ENCODE measurements around the gene EGR2. TPM values are rescaled to one million over a fixed set of nuclear protein-coding genes. Genes with fewer than 3 reads are reported as not detected.
A peak's percentile ranks its signal among the peaks of the same experiment; 100 is the strongest.

EGR2 gene
- polyA plus RNA-seq, 2 of the 4 experiments (the other 2 are of a cell fraction): 4.4 TPM; not detected in 1

GRCh38 chr10:62817121-62817765 is 1.1 kb upstream of the EGR2 start:
- H3K9me3 ChIP-seq: no peaks in the 10 kb centered on the region
- H3K4me3 ChIP-seq: peak overlapping the region; percentile 58
- DNase-seq (ENCODE audit: low read depth in 1 of 2, low spot score in 1 of 2) (peak in 1 of 2 experiments; percentile 27), ATAC-seq (peak; percentile 40 to 48), FAIRE-seq (no peak)
- H3K27ac ChIP-seq: peak overlapping the region in 1 of 2 experiments; percentile 55; a peak in 2 of 6 replicates
- 1% methylated on average over 49 of the region's 49 CpGs for WGBS (ENCODE audit: missing lambda C conversion rate)
- TF ChIP-seq RNF2 (IDR thresholded peaks at IDR 0.05; ENCODE audit: borderline replicate concordance, low read depth): 0 out of 2 replicates have a peak, but pooled peaks have one; percentile 16
- TF ChIP-seq NR3C1 (IDR thresholded peaks at IDR 0.05): no peak
- TF ChIP-seq HEYL (CRISPR knock-in tag; IDR thresholded peaks at IDR 0.05): no peak
- H3K4me2 ChIP-seq: peak overlapping the region; percentile 82
- POLR2A ChIA-PET: interaction anchor here (2.5 kb wide), 1 partner anchor 13 kb away, joined by 14 read pairs; the partner anchor contains the start of gene ADO
- H3K4me1 ChIP-seq: peaks cover 18% of the 10 kb centered on the region
- CTCF ChIA-PET: interaction anchor here (0.5 to 6.2 kb wide), 29 partner anchors 8 to 1157 kb away, joined by 3 to 62 read pairs (median 3); no protein-coding TSS in a partner anchor

- ChIA-PET CTCF (interaction anchor here (1.3 to 6.2 kb wide), 5 partner anchors 204 to 378 kb away, joined by 3 to 62 read pairs (median 41); no protein-coding TSS in a partner anchor), POLR2A (interaction anchor here (2.5 kb wide), 1 partner anchor 12 kb away, joined by 14 read pairs; the partner anchor contains the start of gene ADO)
- DNase-seq (ENCODE audit: low read depth in 1 of 2, low spot score in 1 of 2) (no peak), ATAC-seq (no peak), FAIRE-seq (no peak)
- Histone ChIP-seq H3K4me1 (peaks cover 18% of the 10 kb centered on the region), H3K4me2 (peak overlapping the region; percentile 82), H3K9me3 (no peaks in the 10 kb centered on the region), H3K27ac (no peak overlapping the region), H3K4me3 (peak overlapping the region; percentile 58)
- WGBS (ENCODE audit: missing lambda C conversion rate): 2% methylated on average over 2 of the region's 2 CpGs
- TF ChIP-seq BCL3 (IDR thresholded peaks at IDR 0.05): no peak
- no peak for TF ChIP-seq RAD21 (conservative IDR thresholded peaks at IDR 0.05 in 1 of 2, IDR thresholded peaks at IDR 0.05 in 1 of 2)
- TF ChIP-seq NPAS2 (CRISPR knock-in tag; IDR thresholded peaks at IDR 0.05; ENCODE audit: borderline replicate concordance): no peak
- TF ChIP-seq RNF2 (IDR thresholded peaks at IDR 0.05; ENCODE audit: borderline replicate concordance, low read depth): peak; percentile 72; the same call in 1 of the 2 replicates
- TF ChIP-seq ZSCAN20 (CRISPR knock-in tag; IDR thresholded peaks at IDR 0.05): no peak
- no peak for TF ChIP-seq MYC (IDR thresholded peaks at IDR 0.05; ENCODE audit: borderline replicate concordance, low read length)
- TF ChIP-seq, protein P1, sequence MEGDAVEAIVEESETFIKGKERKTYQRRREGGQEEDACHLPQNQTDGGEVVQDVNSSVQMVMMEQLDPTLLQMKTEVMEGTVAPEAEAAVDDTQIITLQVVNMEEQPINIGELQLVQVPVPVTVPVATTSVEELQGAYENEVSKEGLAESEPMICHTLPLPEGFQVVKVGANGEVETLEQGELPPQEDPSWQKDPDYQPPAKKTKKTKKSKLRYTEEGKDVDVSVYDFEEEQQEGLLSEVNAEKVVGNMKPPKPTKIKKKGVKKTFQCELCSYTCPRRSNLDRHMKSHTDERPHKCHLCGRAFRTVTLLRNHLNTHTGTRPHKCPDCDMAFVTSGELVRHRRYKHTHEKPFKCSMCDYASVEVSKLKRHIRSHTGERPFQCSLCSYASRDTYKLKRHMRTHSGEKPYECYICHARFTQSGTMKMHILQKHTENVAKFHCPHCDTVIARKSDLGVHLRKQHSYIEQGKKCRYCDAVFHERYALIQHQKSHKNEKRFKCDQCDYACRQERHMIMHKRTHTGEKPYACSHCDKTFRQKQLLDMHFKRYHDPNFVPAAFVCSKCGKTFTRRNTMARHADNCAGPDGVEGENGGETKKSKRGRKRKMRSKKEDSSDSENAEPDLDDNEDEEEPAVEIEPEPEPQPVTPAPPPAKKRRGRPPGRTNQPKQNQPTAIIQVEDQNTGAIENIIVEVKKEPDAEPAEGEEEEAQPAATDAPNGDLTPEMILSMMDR (IDR thresholded peaks at IDR 0.05): no peak
- TF ChIP-seq NFE2L2 (conservative IDR thresholded peaks at IDR 0.05; ENCODE audit: low read length): no peak
- TF ChIP-seq HOXA7 (CRISPR knock-in tag; IDR thresholded peaks at IDR 0.05): no peak
- no peak for TF ChIP-seq GATA3 (IDR thresholded peaks at IDR 0.05; ENCODE audit: borderline replicate concordance)
- TF ChIP-seq, protein P2, sequence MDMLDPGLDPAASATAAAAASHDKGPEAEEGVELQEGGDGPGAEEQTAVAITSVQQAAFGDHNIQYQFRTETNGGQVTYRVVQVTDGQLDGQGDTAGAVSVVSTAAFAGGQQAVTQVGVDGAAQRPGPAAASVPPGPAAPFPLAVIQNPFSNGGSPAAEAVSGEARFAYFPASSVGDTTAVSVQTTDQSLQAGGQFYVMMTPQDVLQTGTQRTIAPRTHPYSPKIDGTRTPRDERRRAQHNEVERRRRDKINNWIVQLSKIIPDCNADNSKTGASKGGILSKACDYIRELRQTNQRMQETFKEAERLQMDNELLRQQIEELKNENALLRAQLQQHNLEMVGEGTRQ (IDR thresholded peaks at IDR 0.05): no peak
- peak; percentile 71; the same call in 1 of the 2 replicates for TF ChIP-seq CBX8 (IDR thresholded peaks at IDR 0.05)
- TF ChIP-seq, protein P3, sequence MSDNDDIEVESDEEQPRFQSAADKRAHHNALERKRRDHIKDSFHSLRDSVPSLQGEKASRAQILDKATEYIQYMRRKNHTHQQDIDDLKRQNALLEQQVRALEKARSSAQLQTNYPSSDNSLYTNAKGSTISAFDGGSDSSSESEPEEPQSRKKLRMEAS (IDR thresholded peaks at IDR 0.05): 0 out of 2 replicates have a peak, but pooled peaks have one; percentile 8
- TF ChIP-seq MAZ (IDR thresholded peaks at IDR 0.05; ENCODE audit: borderline replicate concordance, low read depth, low read length): no peak
These were observed 163 bp downstream of the EGR2 start for GRCh38 chr10:62816076-62816330.

GRCh38 chr10:62815381-62816075 is 638 bp downstream of the EGR2 start:
- WGBS (ENCODE audit: missing lambda C conversion rate): 31% methylated on average over 22 of the region's 60 CpGs
- Histone ChIP-seq H3K9me3 (no peaks in the 10 kb centered on the region), H3K27ac (no peak overlapping the region), H3K4me3 (peak overlapping the region; percentile 58), H3K4me2 (peak overlapping the region; percentile 82), H3K4me1 (peaks cover 18% of the 10 kb centered on the region)
- CTCF ChIA-PET: interaction anchor here (1.3 to 6.2 kb wide), 6 partner anchors 203 to 378 kb away, joined by 3 to 62 read pairs (median 34); no protein-coding TSS in a partner anchor
- no peak for TF ChIP-seq REST (IDR thresholded peaks at IDR 0.05)
- peak; percentile 96 for TF ChIP-seq HDAC2 (IDR thresholded peaks at IDR 0.05)
- TF ChIP-seq CBX8 (IDR thresholded peaks at IDR 0.05): peak; percentile 94; the same call in 1 of the 2 replicates
- no peak for TF ChIP-seq FOSL2 (IDR thresholded peaks at IDR 0.05)
- TF ChIP-seq FOSL2 (CRISPR knock-in tag; IDR thresholded peaks at IDR 0.05): no peak
- TF ChIP-seq, protein P3 (IDR thresholded peaks at IDR 0.05): 0 out of 2 replicates have a peak, but pooled peaks have one; percentile 25
- 0 out of 2 replicates have a peak, but pooled peaks have one; percentile 74 for TF ChIP-seq RNF2 (IDR thresholded peaks at IDR 0.05; ENCODE audit: borderline replicate concordance, low read depth)
- POLR2A ChIA-PET: no interaction called here
- DNase-seq (ENCODE audit: low read depth in 1 of 2, low spot score in 1 of 2) (peak in 1 of 2 experiments; percentile 32), FAIRE-seq (no peak), ATAC-seq (no peak)
